ENCODE data around the gene TP63.

The TP63 gene

GRCh38 chr3:189942948-189943347, 311.8 kb downstream of the TP63 start:
- no peak for DNase-seq

- DNase-seq: no peak
Measured at GRCh38 chr3:189944285-189945145, 313.3 kb downstream of the TP63 start.

- no peak for DNase-seq
Measured at GRCh38 chr3:189945935-189946709, 314.9 kb downstream of the TP63 start.

All from fibroblast of upper back skin (primary cell).